NCI-H510A (cell line): ENCODE results near the gene AP1S1.
A peak's percentile ranks its signal among the peaks of the same experiment; 100 is the strongest.
"Not testable (repeated sequence)": the region's sequence is repeated elsewhere in the genome, so short reads cannot be mapped to it uniquely, and the experiment has no call there.

Source experiments
- DNase-seq: peaks from one replicate; lab custom pipeline; 2025; lab: John Stamatoyannopoulos, UW

The AP1S1 gene

GRCh38 chr7:101171442-101171837 is 17.2 kb downstream of the AP1S1 start:
- DNase-seq = no peak

- peak; percentile 43 for DNase-seq
Measured at GRCh38 chr7:101172005-101172853, 18.0 kb downstream of the AP1S1 start.

GRCh38 chr7:101172854-101173751 is 18.8 kb downstream of the AP1S1 start:
- DNase-seq = no peak

GRCh38 chr7:101173752-101174244 is 19.5 kb downstream of the AP1S1 start:
- DNase-seq = no peak

- DNase-seq = no peak
Measured at GRCh38 chr7:101174322-101174854, 20.1 kb downstream of the AP1S1 start.

- DNase-seq = no peak
Measured at GRCh38 chr7:101175664-101176063, 21.4 kb downstream of the AP1S1 start.

GRCh38 chr7:101177644-101178043 is 23.4 kb downstream of the AP1S1 start:
- no peak for DNase-seq

- DNase-seq = no peak
Measured at GRCh38 chr7:101179117-101179516, 24.8 kb downstream of the AP1S1 start.

GRCh38 chr7:101179713-101180112 is 25.4 kb downstream of the AP1S1 start:
- no peak for DNase-seq

- no peak for DNase-seq
Measured at GRCh38 chr7:101180130-101180755, 26.0 kb downstream of the AP1S1 start, which contains the start of gene NAT16. NAT16 (minus strand) TSS chr7:101180293; CDS start chr7:101174807, 5,486 bp downstream.

GRCh38 chr7:101185258-101185839 is 31.1 kb downstream of the AP1S1 start:
- DNase-seq = no peak

GRCh38 chr7:101186194-101186593 is 31.9 kb downstream of the AP1S1 start:
- DNase-seq = no peak

GRCh38 chr7:101186844-101187428 is 32.7 kb downstream of the AP1S1 start:
- no peak for DNase-seq

- DNase-seq = no peak
Measured at GRCh38 chr7:101189109-101189508, 34.8 kb downstream of the AP1S1 start.

- DNase-seq = no peak
Measured at GRCh38 chr7:101195884-101196283, 41.6 kb downstream of the AP1S1 start.

- no peak for DNase-seq
Measured at GRCh38 chr7:101197991-101198390, 43.7 kb downstream of the AP1S1 start.

- no peak for DNase-seq
Measured at GRCh38 chr7:101198476-101198875, 44.2 kb downstream of the AP1S1 start.

GRCh38 chr7:101199522-101199921 is 45.2 kb downstream of the AP1S1 start:
- DNase-seq = not testable (repeated sequence)

- no peak for DNase-seq
Measured at GRCh38 chr7:101200504-101200861, 46.2 kb downstream of the AP1S1 start.

GRCh38 chr7:101200862-101201599 is 46.8 kb downstream of the AP1S1 start, which contains the start of gene MOGAT3:
MOGAT3 (minus strand) TSS chr7:101201036; CDS start chr7:101200854, 182 bp downstream.
- DNase-seq = no peak
